PC-3 (cell line): ENCODE data around the gene SLC39A11. TPM values are rescaled to one million over a fixed set of nuclear protein-coding genes. Genes with fewer than 3 reads are reported as not detected.
A peak's percentile ranks its signal among the peaks of the same experiment; 100 is the strongest.

Experiments
- ATAC-seq: fragments of 200-7000 bp; cut with Tn5 transposase; 2 replicates; pipeline ENCODE4 v1.9.1; 2020; ENCODE audit warnings: mild to moderate bottlenecking, moderate library complexity
- BruUV-seq: library from RNA; stranded (reverse); fragments of 400-500 nt; replicated peaks from 2 replicates; lab custom pipeline; 2021; lab: Mats Ljungman, UMichigan
- CTCF ChIA-PET: fragments of 300-600 bp; sonication (Branson Sonifier 250); formaldehyde crosslinking; loops from one replicate; lab custom pipeline; 2022; ENCODE audit warnings: antibody characterized with exemption; lab: Charles Lee
- POLR2A ChIA-PET: fragments of 300-600 bp; sonication (Branson Sonifier 250); formaldehyde crosslinking; loops from one replicate; lab custom pipeline; 2022; ENCODE audit warnings: antibody characterized with exemption; ENCODE audit not compliant: unreplicated experiment; lab: Charles Lee
- DNase-seq: peaks from one replicate; pipeline ENCODE4 v3.0.0-alpha.2; 2015
- H2AFZ ChIP-seq: fragments of 300-600 bp; sonication (generic); 2 replicates; pipeline ENCODE4 v1.6.0; 2016; ENCODE audit warnings: antibody characterized with exemption, low read length
- H3F3A ChIP-seq: fragments of 300-600 bp; sonication (generic); one replicate; pipeline ENCODE4 v1.6.0; 2017; ENCODE audit warnings: antibody characterized with exemption, low read length, control low read depth, mild to moderate bottlenecking; ENCODE audit not compliant: unreplicated experiment
- H3K27ac ChIP-seq: fragments of 300-600 bp; sonication (generic); 2 replicates; pipeline ENCODE4 v1.5.1; 2016; ENCODE audit warnings: mild to moderate bottlenecking, low read length
- H3K27me3 ChIP-seq: fragments of 300-600 bp; sonication (generic); 2 replicates; pipeline ENCODE4 v1.6.1; 2016; ENCODE audit warnings: low read length, mixed read lengths
- H3K36me3 ChIP-seq: fragments of 300-600 bp; sonication (generic); 2 replicates; pipeline ENCODE4 v1.6.1; 2016; ENCODE audit warnings: low read depth, mixed run types, low read length, mixed read lengths
- H3K4me1 ChIP-seq: fragments of 300-600 bp; sonication (generic); 2 replicates; pipeline ENCODE4 v1.5.1; 2016; ENCODE audit warnings: low read length; ENCODE audit not compliant: insufficient read depth
- H3K4me2 ChIP-seq: fragments of 300-600 bp; sonication (generic); 2 replicates; pipeline ENCODE4 v1.6.0; 2016; ENCODE audit warnings: low read length
- H3K4me3 ChIP-seq: fragments of 300-600 bp; sonication (generic); 2 replicates; pipeline ENCODE4 v1.5.1; 2016; ENCODE audit warnings: mild to moderate bottlenecking, low read length, mixed read lengths
- H3K79me2 ChIP-seq: fragments of 300-600 bp; sonication (generic); 2 replicates; pipeline ENCODE4 v1.6.1; 2017; ENCODE audit warnings: low read length, mixed read lengths
- H3K9ac ChIP-seq: fragments of 300-600 bp; sonication (generic); 2 replicates; pipeline ENCODE4 v1.6.0; 2016; ENCODE audit warnings: mild to moderate bottlenecking, low read length
- H3K9me2 ChIP-seq: fragments of 300-600 bp; sonication (generic); replicated peaks from 2 replicates; pipeline ENCODE4 v1.6.1; 2016; ENCODE audit warnings: mixed run types, low read length, mixed read lengths
- H3K9me3 ChIP-seq: fragments of 300-600 bp; sonication (generic); 2 replicates; pipeline ENCODE4 v1.6.1; 2016; ENCODE audit warnings: low read length, mixed read lengths
- H4K20me1 ChIP-seq: fragments of 300-600 bp; sonication (generic); 2 replicates; pipeline ENCODE4 v1.6.1; 2016; ENCODE audit warnings: low read length, mixed read lengths
- EZH2 ChIP-seq: fragments of 300-600 bp; sonication (generic); IDR thresholded peaks from one replicate; pipeline ENCODE4 v1.6.1; 2017; ENCODE audit warnings: antibody characterized with exemption, mild to moderate bottlenecking, low read length; ENCODE audit not compliant: unreplicated experiment
- EZH2phosphoT487 ChIP-seq: fragments of 300-600 bp; sonication (generic); IDR thresholded peaks from 2 replicates; pipeline ENCODE4 v1.6.1; 2018; ENCODE audit warnings: mild to moderate bottlenecking, antibody characterized with exemption, low read length, borderline replicate concordance
- intact Hi-C: fragments of 100-400 bp; cut with micrococcal nuclease; formaldehyde crosslinking; loops from 2 replicates; pipeline ENCODE4 v1.9.0; 2023
- total RNA-seq: library from RNA; depleted of rRNA; stranded (reverse); fragments of >200 nt; gene quantifications from 2 replicates; pipeline ENCODE4 v1.2.3, GENCODE V29; 2014
- TF ChIP-seq, protein P1 (sequence below): fragments of 300-600 bp; sonication (generic); conservative IDR thresholded peaks from 2 replicates; pipeline ENCODE4 v1.5.1; 2017; ENCODE audit warnings: antibody characterized with exemption, low read depth, mild to moderate bottlenecking, low read length

Gene SLC39A11
- total RNA-seq, 1 experiment from 2014 or later, result 37.7 TPM

DNA sequence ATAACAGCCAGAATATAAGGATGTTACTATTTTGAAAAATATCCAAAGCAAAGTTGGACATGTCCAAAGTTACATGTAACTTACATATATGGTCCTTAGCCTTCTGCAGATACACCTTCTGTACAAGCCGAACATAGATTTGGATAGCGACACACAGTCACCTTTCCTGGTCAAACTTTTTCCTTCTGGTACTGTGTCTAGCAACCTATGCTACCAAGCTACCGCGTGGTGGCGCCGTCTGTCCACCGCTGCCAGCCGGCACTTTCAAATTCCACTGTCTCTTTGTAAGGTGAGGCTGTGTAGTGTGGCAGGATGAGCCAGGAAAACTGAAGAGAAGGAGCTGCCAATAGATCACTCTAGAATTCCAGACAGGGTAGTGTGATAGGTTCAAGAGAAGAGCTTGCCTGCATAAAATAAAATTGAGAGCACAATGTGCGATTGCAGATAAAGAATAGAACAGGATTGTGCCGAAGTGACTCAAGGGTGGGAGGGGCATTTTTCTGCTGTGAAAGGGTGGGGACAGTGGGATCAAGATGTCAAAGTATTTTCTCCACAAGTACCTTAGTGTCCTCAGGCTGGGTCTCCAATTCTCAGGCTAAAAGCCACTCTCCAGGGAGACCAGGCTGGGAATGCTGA lies 366.9 kb downstream of the SLC39A11 start:
- peak; percentile 88 for DNase-seq
- H4K20me1 ChIP-seq, result no peaks in the 10 kb centered on the region
- CTCF ChIA-PET, result interaction anchor here (0.6 to 5.3 kb wide), 12 partner anchors 42 to 645 kb away, joined by 3 to 131 read pairs (median 5); no protein-coding TSS in a partner anchor
- H2AFZ ChIP-seq, result no peak overlapping the region
- no TSS peak for BruUV-seq
- H3K27ac ChIP-seq, result peak overlapping the region; percentile 69
- TF ChIP-seq EZH2 (no peak), EZH2phosphoT487 (no peak)
- TF ChIP-seq, protein P1, sequence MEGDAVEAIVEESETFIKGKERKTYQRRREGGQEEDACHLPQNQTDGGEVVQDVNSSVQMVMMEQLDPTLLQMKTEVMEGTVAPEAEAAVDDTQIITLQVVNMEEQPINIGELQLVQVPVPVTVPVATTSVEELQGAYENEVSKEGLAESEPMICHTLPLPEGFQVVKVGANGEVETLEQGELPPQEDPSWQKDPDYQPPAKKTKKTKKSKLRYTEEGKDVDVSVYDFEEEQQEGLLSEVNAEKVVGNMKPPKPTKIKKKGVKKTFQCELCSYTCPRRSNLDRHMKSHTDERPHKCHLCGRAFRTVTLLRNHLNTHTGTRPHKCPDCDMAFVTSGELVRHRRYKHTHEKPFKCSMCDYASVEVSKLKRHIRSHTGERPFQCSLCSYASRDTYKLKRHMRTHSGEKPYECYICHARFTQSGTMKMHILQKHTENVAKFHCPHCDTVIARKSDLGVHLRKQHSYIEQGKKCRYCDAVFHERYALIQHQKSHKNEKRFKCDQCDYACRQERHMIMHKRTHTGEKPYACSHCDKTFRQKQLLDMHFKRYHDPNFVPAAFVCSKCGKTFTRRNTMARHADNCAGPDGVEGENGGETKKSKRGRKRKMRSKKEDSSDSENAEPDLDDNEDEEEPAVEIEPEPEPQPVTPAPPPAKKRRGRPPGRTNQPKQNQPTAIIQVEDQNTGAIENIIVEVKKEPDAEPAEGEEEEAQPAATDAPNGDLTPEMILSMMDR, result peak; percentile 99
- no peaks in the 10 kb centered on the region for H3K79me2 ChIP-seq
- POLR2A ChIA-PET, result interaction anchor here (0.6 kb wide), 1 partner anchor 168 kb away, joined by 3 read pairs; no protein-coding TSS in a partner anchor
- H3K9me2 ChIP-seq, result no peaks in the 10 kb centered on the region
- ATAC-seq, result peak; percentile 74
- H3K9ac ChIP-seq, result peak overlapping the region; percentile 29
- H3K4me2 ChIP-seq, result no peak overlapping the region; the same call in 1 of the 2 replicates
- H3K27me3 ChIP-seq, result no peaks in the 10 kb centered on the region
- intact Hi-C loops, result loop anchor here (1.0 to 5.0 kb wide), 6 partner anchors 41 to 647 kb away; no protein-coding TSS in a partner anchor
- no peak overlapping the region for H3K4me3 ChIP-seq
- no peaks in the 10 kb centered on the region for H3F3A ChIP-seq
- H3K36me3 ChIP-seq, result no peaks in the 10 kb centered on the region
- H3K4me1 ChIP-seq, result peaks cover 42% of the 10 kb centered on the region
- H3K9me3 ChIP-seq, result no peaks in the 10 kb centered on the region

DNA sequence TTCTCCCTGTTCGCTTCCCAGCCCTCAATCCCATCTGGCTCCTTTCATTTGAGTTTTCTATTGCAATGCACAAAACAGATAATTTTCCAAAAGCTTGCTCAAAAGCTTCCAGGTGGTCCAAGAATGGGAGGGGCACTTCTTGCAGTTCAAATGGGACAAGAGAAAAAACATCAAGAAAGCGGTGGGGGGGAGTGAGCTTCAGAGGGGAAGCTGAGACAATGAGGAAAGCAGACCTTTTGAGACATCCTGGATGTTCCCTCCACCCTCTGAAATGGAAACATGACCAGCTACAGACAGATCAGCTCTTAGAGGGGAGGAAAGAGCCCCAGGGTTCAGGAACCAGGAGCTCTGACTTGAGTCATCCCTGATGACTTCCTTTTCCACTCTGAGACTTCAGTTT lies 368.2 kb downstream of the SLC39A11 start:
- Histone ChIP-seq H3K79me2 (no peaks in the 10 kb centered on the region), H3K4me3 (no peak overlapping the region), H3K9me2 (no peaks in the 10 kb centered on the region), H2AFZ (no peak overlapping the region), H3K4me1 (peaks cover 42% of the 10 kb centered on the region), H3F3A (no peaks in the 10 kb centered on the region), H3K9ac (peak overlapping the region; percentile 29), H3K4me2 (peak overlapping the region; percentile 12; the same call in 1 of the 2 replicates), H3K9me3 (no peaks in the 10 kb centered on the region), H3K27ac (peak overlapping the region; percentile 69), H3K36me3 (no peaks in the 10 kb centered on the region), H3K27me3 (no peaks in the 10 kb centered on the region), H4K20me1 (no peaks in the 10 kb centered on the region)
- intact Hi-C loops, result loop anchor here (2.0 kb wide), 1 partner anchor 131 kb away; no protein-coding TSS in a partner anchor
- peak; percentile 32; the same call in 1 of the 2 replicates for ATAC-seq
- ChIA-PET POLR2A (interaction anchor here (0.6 kb wide), 1 partner anchor 115 kb away, joined by 5 read pairs; no protein-coding TSS in a partner anchor), CTCF (interaction anchor here (0.6 to 5.3 kb wide), 9 partner anchors 8 to 523 kb away, joined by 3 to 131 read pairs (median 6); no protein-coding TSS in a partner anchor)
- peak; percentile 76 for DNase-seq
- no TSS peak for BruUV-seq
- TF ChIP-seq EZH2phosphoT487, result no peak
- TF ChIP-seq, protein P1, result no peak
- TF ChIP-seq EZH2, result no peak

DNA sequence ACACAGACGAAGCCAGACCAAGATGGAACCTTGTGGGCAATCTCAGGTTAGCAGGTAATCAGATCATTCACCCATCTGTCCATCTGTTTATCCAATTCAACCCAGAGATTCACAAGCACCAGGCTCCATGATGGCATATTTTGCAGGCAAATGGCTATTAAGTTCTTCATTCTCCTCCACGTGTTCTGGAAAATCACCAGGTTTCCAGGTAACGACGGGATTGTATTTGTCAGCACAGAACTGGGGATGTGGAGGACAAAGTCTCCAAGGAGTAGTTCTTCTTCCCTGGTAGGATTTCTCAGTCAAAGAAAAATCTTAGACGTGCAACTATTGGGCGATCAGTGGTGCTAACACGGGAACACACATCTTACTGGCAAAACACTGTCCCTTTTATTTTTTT lies 368.8 kb downstream of the SLC39A11 start:
- Histone ChIP-seq H3K4me2 (0 out of 2 replicates have a peak overlapping the region, but pooled peaks have one; percentile 12), H3F3A (no peaks in the 10 kb centered on the region), H3K27ac (peak overlapping the region; percentile 69), H3K9me3 (no peaks in the 10 kb centered on the region), H3K9ac (peak overlapping the region; percentile 29), H3K79me2 (no peaks in the 10 kb centered on the region), H4K20me1 (no peaks in the 10 kb centered on the region), H3K36me3 (no peaks in the 10 kb centered on the region), H2AFZ (no peak overlapping the region), H3K4me3 (no peak overlapping the region), H3K27me3 (no peaks in the 10 kb centered on the region), H3K9me2 (no peaks in the 10 kb centered on the region), H3K4me1 (peaks cover 42% of the 10 kb centered on the region)
- ChIA-PET CTCF (interaction anchor here (0.6 to 5.3 kb wide), 4 partner anchors 40 to 250 kb away, joined by 3 to 131 read pairs (median 4); no protein-coding TSS in a partner anchor), POLR2A (no interaction called here)
- intact Hi-C loops, result loop anchor here (2.0 kb wide), 1 partner anchor 131 kb away; no protein-coding TSS in a partner anchor
- TF ChIP-seq EZH2, result no peak
- TF ChIP-seq, protein P1, result no peak
- TF ChIP-seq EZH2phosphoT487, result no peak
- no peak for ATAC-seq
- BruUV-seq, result no TSS peak
- DNase-seq, result no peak
